ENCODE results near the gene PRKN. TPM values are rescaled to one million over a fixed set of nuclear protein-coding genes. Genes with fewer than 3 reads are reported as not detected.
"Not testable (repeated sequence)": the region's sequence is repeated elsewhere in the genome, so short reads cannot be mapped to it uniquely, and the experiment has no call there.

Gene PRKN
- total and polyA plus RNA-seq, 5 donors from 2014 or later = 0.24 to 3.7 (median 2.5) TPM

GRCh38 chr6:162684961-162685360, 42.6 kb downstream of the PRKN start:
- H3K27me3 Mint-ChIP-seq = no peaks in the 10 kb centered on the region
- H3K27me3 ChIP-seq (ENCODE audit: control insufficient read depth, insufficient read depth, low read length) = no peaks in the 10 kb centered on the region
- H3K9me3 ChIP-seq (ENCODE audit: control insufficient read depth in 2 of 2, low read length in 2 of 2) = no peaks in the 10 kb centered on the region
- peaks cover 0 to 2% (median 0%) of the 10 kb centered on the region in 4 donors for H3K4me1 Mint-ChIP-seq
- peaks cover 0 to 5% (median 3%) of the 10 kb centered on the region in 7 donors for H3K9me3 Mint-ChIP-seq
- H3K4me3 Mint-ChIP-seq = no peak overlapping the region
- H3K27ac ChIP-seq (ENCODE audit: insufficient read depth, low read length, poor library complexity, severe bottlenecking) = no peak overlapping the region
- DNase-seq (no peak), ATAC-seq (ENCODE audit: low read depth in 2 of 2) (no peak)
- no peak overlapping the region for H3K27ac Mint-ChIP-seq
- no peaks in the 10 kb centered on the region for H3K36me3 Mint-ChIP-seq
- no peaks in the 10 kb centered on the region for H3K4me1 ChIP-seq (ENCODE audit: control insufficient read depth, insufficient read depth, low read length, poor library complexity, severe bottlenecking)
- H3K4me3 ChIP-seq (ENCODE audit: low read depth, low read length) = no peak overlapping the region
- H3K36me3 ChIP-seq (ENCODE audit: control insufficient read depth, insufficient read depth, low read length) = no peaks in the 10 kb centered on the region

GRCh38 chr6:162684052-162684451, 43.5 kb downstream of the PRKN start:
- Histone ChIP-seq H3K4me3 (ENCODE audit: low read depth, low read length) (no peak overlapping the region), H3K27me3 (ENCODE audit: control insufficient read depth, insufficient read depth, low read length) (no peaks in the 10 kb centered on the region), H3K36me3 (ENCODE audit: control insufficient read depth, insufficient read depth, low read length) (no peaks in the 10 kb centered on the region), H3K27ac (ENCODE audit: insufficient read depth, low read length, poor library complexity, severe bottlenecking) (no peak overlapping the region), H3K4me1 (ENCODE audit: control insufficient read depth, insufficient read depth, low read length, poor library complexity, severe bottlenecking) (no peaks in the 10 kb centered on the region), H3K9me3 (ENCODE audit: control insufficient read depth in 2 of 2, low read length in 2 of 2) (no peaks in the 10 kb centered on the region)
- ATAC-seq (ENCODE audit: low read depth in 2 of 2) = no peak
- DNase-seq = no peak
- peaks cover 0 to 5% (median 3%) of the 10 kb centered on the region in 7 donors for H3K9me3 Mint-ChIP-seq
- H3K27me3 Mint-ChIP-seq = no peaks in the 10 kb centered on the region
- H3K4me1 Mint-ChIP-seq = peaks cover 0 to 2% (median 0%) of the 10 kb centered on the region in 4 donors
- H3K4me3 Mint-ChIP-seq = no peak overlapping the region
- no peak overlapping the region for H3K27ac Mint-ChIP-seq
- H3K36me3 Mint-ChIP-seq = no peaks in the 10 kb centered on the region

GRCh38 chr6:162683135-162683534, 44.4 kb downstream of the PRKN start:
- H3K4me1 Mint-ChIP-seq = peaks cover 0 to 2% (median 0%) of the 10 kb centered on the region in 4 donors
- H3K27ac Mint-ChIP-seq = no peak overlapping the region
- H3K9me3 Mint-ChIP-seq = peaks cover 0 to 5% (median 3%) of the 10 kb centered on the region in 7 donors
- Histone ChIP-seq H3K4me3 (ENCODE audit: low read depth, low read length) (no peak overlapping the region), H3K4me1 (ENCODE audit: control insufficient read depth, insufficient read depth, low read length, poor library complexity, severe bottlenecking) (no peaks in the 10 kb centered on the region), H3K27ac (ENCODE audit: insufficient read depth, low read length, poor library complexity, severe bottlenecking) (no peak overlapping the region), H3K36me3 (ENCODE audit: control insufficient read depth, insufficient read depth, low read length) (no peaks in the 10 kb centered on the region), H3K27me3 (ENCODE audit: control insufficient read depth, insufficient read depth, low read length) (no peaks in the 10 kb centered on the region), H3K9me3 (ENCODE audit: control insufficient read depth in 2 of 2, low read length in 2 of 2) (no peaks in the 10 kb centered on the region)
- H3K27me3 Mint-ChIP-seq = no peaks in the 10 kb centered on the region
- H3K36me3 Mint-ChIP-seq = no peaks in the 10 kb centered on the region
- no peak for DNase-seq
- ATAC-seq (ENCODE audit: low read depth in 2 of 2) = no peak
- H3K4me3 Mint-ChIP-seq = no peak overlapping the region

- Histone ChIP-seq H3K36me3 (ENCODE audit: control insufficient read depth, insufficient read depth, low read length) (no peaks in the 10 kb centered on the region), H3K4me1 (ENCODE audit: control insufficient read depth, insufficient read depth, low read length, poor library complexity, severe bottlenecking) (no peaks in the 10 kb centered on the region), H3K27me3 (ENCODE audit: control insufficient read depth, insufficient read depth, low read length) (no peaks in the 10 kb centered on the region), H3K9me3 (ENCODE audit: control insufficient read depth in 2 of 2, low read length in 2 of 2) (no peaks in the 10 kb centered on the region), H3K4me3 (ENCODE audit: low read depth, low read length) (no peak overlapping the region), H3K27ac (ENCODE audit: insufficient read depth, low read length, poor library complexity, severe bottlenecking) (no peak overlapping the region)
- Mint-ChIP-seq H3K4me3 (no peak overlapping the region), H3K27ac (no peak overlapping the region), H3K9me3 (peaks cover 0 to 7% (median 3%) of the 10 kb centered on the region in 7 donors), H3K4me1 (peaks cover 0 to 2% (median 0%) of the 10 kb centered on the region in 4 donors), H3K27me3 (no peaks in the 10 kb centered on the region), H3K36me3 (no peaks in the 10 kb centered on the region)
- DNase-seq (no peak), ATAC-seq (ENCODE audit: low read depth in 2 of 2) (no peak)
Measured at GRCh38 chr6:162681447-162681846, 46.1 kb downstream of the PRKN start.

GRCh38 chr6:162680871-162681270, 46.7 kb downstream of the PRKN start:
- H3K36me3 Mint-ChIP-seq = no peaks in the 10 kb centered on the region
- ATAC-seq (ENCODE audit: low read depth in 2 of 2) = no peak
- H3K27me3 Mint-ChIP-seq = no peaks in the 10 kb centered on the region
- peaks cover 0 to 7% (median 3%) of the 10 kb centered on the region in 7 donors for H3K9me3 Mint-ChIP-seq
- H3K27ac Mint-ChIP-seq = peak overlapping the region in 1 of 3 donors; percentile 18
- no peak for DNase-seq
- H3K4me1 Mint-ChIP-seq = no peaks in the 10 kb centered on the region
- Histone ChIP-seq H3K27ac (ENCODE audit: insufficient read depth, low read length, poor library complexity, severe bottlenecking) (no peak overlapping the region), H3K4me1 (ENCODE audit: control insufficient read depth, insufficient read depth, low read length, poor library complexity, severe bottlenecking) (no peaks in the 10 kb centered on the region), H3K36me3 (ENCODE audit: control insufficient read depth, insufficient read depth, low read length) (no peaks in the 10 kb centered on the region), H3K9me3 (ENCODE audit: control insufficient read depth in 2 of 2, low read length in 2 of 2) (no peaks in the 10 kb centered on the region), H3K4me3 (ENCODE audit: low read depth, low read length) (no peak overlapping the region), H3K27me3 (ENCODE audit: control insufficient read depth, insufficient read depth, low read length) (no peaks in the 10 kb centered on the region)
- H3K4me3 Mint-ChIP-seq = no peak overlapping the region

- H3K9me3 Mint-ChIP-seq = peaks cover 0 to 7% (median 3%) of the 10 kb centered on the region in 7 donors
- H3K4me1 Mint-ChIP-seq = no peaks in the 10 kb centered on the region
- ATAC-seq (ENCODE audit: low read depth in 2 of 2) = no peak
- Histone ChIP-seq H3K9me3 (ENCODE audit: control insufficient read depth in 2 of 2, low read length in 2 of 2) (no peaks in the 10 kb centered on the region), H3K27me3 (ENCODE audit: control insufficient read depth, insufficient read depth, low read length) (no peaks in the 10 kb centered on the region), H3K36me3 (ENCODE audit: control insufficient read depth, insufficient read depth, low read length) (no peaks in the 10 kb centered on the region), H3K4me3 (ENCODE audit: low read depth, low read length) (no peak overlapping the region), H3K27ac (ENCODE audit: insufficient read depth, low read length, poor library complexity, severe bottlenecking) (no peak overlapping the region), H3K4me1 (ENCODE audit: control insufficient read depth, insufficient read depth, low read length, poor library complexity, severe bottlenecking) (no peaks in the 10 kb centered on the region)
- H3K4me3 Mint-ChIP-seq = no peak overlapping the region
- no peak overlapping the region for H3K27ac Mint-ChIP-seq
- DNase-seq = no peak
- no peaks in the 10 kb centered on the region for H3K27me3 Mint-ChIP-seq
- no peaks in the 10 kb centered on the region for H3K36me3 Mint-ChIP-seq
Measured at GRCh38 chr6:162680367-162680766, 47.2 kb downstream of the PRKN start.

- no peaks in the 10 kb centered on the region for H3K27me3 Mint-ChIP-seq
- ATAC-seq (ENCODE audit: low read depth in 2 of 2) (no peak), DNase-seq (no peak)
- no peaks in the 10 kb centered on the region for H3K36me3 Mint-ChIP-seq
- Histone ChIP-seq H3K36me3 (ENCODE audit: control insufficient read depth, insufficient read depth, low read length) (no peaks in the 10 kb centered on the region), H3K9me3 (ENCODE audit: control insufficient read depth in 2 of 2, low read length in 2 of 2) (no peaks in the 10 kb centered on the region), H3K4me1 (ENCODE audit: control insufficient read depth, insufficient read depth, low read length, poor library complexity, severe bottlenecking) (no peaks in the 10 kb centered on the region), H3K27me3 (ENCODE audit: control insufficient read depth, insufficient read depth, low read length) (no peaks in the 10 kb centered on the region), H3K4me3 (ENCODE audit: low read depth, low read length) (no peak overlapping the region), H3K27ac (ENCODE audit: insufficient read depth, low read length, poor library complexity, severe bottlenecking) (no peak overlapping the region)
- H3K4me3 Mint-ChIP-seq = no peak overlapping the region
- H3K9me3 Mint-ChIP-seq = peaks cover 0 to 7% (median 3%) of the 10 kb centered on the region in 7 donors
- H3K4me1 Mint-ChIP-seq = peaks cover 0 to 2% (median 0%) of the 10 kb centered on the region in 4 donors
- no peak overlapping the region for H3K27ac Mint-ChIP-seq
Measured at GRCh38 chr6:162679681-162680080, 47.9 kb downstream of the PRKN start.

- H3K4me3 ChIP-seq (ENCODE audit: low read depth, low read length); DNase-seq; ATAC-seq (ENCODE audit: low read depth in 2 of 2); H3K4me3 Mint-ChIP-seq; H3K4me1 ChIP-seq (ENCODE audit: control insufficient read depth, insufficient read depth, low read length, poor library complexity, severe bottlenecking); H3K36me3 ChIP-seq (ENCODE audit: control insufficient read depth, insufficient read depth, low read length); H3K4me1 Mint-ChIP-seq; H3K27me3 ChIP-seq (ENCODE audit: control insufficient read depth, insufficient read depth, low read length); H3K27ac Mint-ChIP-seq; H3K27ac ChIP-seq (ENCODE audit: insufficient read depth, low read length, poor library complexity, severe bottlenecking); H3K36me3 Mint-ChIP-seq; H3K9me3 ChIP-seq (ENCODE audit: control insufficient read depth in 2 of 2, low read length in 2 of 2); H3K9me3 Mint-ChIP-seq; H3K27me3 Mint-ChIP-seq: not testable (repeated sequence)
Measured at GRCh38 chr6:162678896-162679295, 48.7 kb downstream of the PRKN start.
